Activated CD4-positive, CD25-positive, alpha-beta regulatory T cell (primary cell): Measurements from ENCODE around the gene LPXN.

Experiments
- DNase-seq, 4 experiments: peaks; one replicate each; lab custom pipeline; 2025; lab: John Stamatoyannopoulos, UW

Gene LPXN

GRCh38 chr11:58575377-58576020 is at the start of gene LPXN:
TSS of gene LPXN (minus strand) at chr11:58575856. CDS start at chr11:58575772, 84 bp downstream.
- peak in 1 of 4 experiments; percentile 18 for DNase-seq

DNA sequence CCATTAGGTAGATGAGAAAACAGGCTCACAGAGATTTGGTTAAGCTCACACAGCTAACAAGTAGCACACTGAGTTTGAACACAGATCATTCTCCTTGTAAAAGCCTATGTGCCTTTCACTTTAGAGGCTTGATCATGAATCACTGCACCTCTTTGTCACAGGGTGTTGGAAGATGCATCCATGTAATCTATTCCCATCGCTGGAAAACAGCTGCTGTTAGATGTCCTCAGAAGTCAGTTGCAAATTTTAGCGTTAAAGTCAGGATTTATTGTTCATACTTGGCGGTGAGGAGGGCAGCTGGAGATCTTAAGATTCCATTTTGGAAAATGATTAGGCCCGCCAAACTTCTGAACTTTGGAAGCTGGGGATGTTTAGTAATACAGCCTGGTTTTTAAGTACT is 49.4 kb upstream of the LPXN start:
- DNase-seq: no peak

DNA sequence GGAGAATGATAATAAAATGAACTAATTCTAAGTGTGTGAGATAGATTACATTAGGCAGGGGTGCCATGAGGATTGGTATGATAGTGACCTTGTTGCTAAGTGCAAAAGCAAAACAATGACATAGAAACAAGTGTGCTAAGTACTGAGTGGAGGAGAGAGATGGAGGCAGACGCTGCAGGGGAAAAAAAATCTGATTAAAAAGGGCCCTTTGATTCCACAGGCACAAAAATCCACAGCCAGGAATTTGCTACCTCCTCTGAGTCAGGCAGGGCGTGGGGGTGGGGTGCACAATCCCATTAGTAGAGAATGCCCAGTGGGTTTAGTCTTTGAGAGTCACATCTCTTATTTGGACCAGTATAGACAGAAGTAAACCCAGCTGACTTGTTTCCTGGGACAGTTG is 46.7 kb upstream of the LPXN start, which contains the start of gene CNTF:
TSS of gene CNTF (plus strand) at position 322 of the 400 bp plus-strand sequence. CDS start 88 bp downstream, outside the sequence.
- no peak for DNase-seq

DNA sequence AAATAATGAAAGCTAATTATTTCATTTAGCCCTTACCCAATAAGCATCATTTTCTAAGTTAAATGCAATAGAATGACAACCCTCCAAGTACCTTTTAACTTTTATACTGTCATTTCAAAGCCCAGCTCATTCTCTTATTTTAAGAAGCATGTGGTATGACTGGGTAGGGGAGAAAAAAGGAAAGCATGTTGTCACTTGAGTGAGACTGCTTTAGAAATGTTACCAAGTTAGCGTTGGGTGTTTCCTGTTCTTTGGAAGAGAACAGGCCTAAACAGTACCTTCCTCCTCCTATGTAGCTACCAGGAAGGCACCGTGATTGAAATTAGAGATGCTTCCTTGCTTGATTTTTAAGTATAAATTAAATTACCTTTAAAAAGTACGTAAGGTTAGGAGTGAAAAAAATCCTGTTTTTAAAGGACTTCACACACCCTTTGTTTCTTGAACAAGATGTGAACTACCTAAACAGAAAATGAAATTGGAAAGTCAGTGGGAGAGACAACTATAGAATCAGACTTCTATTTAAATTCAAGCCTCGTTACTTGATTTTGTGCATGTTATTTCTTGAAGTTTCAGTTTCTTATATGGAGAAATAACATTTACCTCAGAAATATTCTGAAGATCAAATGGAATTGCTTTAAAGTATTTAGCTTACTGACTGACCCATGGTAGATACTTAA is 46.1 kb upstream of the LPXN start:
- no peak for DNase-seq

- DNase-seq: no peak
These were observed 42.4 kb upstream of the LPXN start for GRCh38 chr11:58617976-58618557.

DNA sequence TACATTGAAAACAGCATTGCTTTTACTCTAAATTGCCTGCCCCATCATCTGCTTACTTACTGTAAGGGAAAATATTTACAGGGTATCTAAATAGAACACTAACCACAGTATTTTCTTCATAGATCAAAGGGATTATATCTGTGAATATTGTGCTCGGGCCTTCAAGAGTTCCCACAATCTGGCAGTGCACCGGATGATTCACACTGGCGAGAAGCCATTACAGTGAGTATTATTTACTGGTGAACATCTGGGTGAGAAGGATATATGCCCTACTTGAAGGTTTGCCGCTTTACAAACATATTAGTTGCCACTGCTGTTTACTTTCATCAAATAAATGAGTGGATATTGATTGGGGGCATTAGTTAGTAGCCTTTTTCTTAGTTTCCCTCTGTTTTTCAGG is 40.9 kb upstream of the LPXN start:
- DNase-seq: no peak

DNA sequence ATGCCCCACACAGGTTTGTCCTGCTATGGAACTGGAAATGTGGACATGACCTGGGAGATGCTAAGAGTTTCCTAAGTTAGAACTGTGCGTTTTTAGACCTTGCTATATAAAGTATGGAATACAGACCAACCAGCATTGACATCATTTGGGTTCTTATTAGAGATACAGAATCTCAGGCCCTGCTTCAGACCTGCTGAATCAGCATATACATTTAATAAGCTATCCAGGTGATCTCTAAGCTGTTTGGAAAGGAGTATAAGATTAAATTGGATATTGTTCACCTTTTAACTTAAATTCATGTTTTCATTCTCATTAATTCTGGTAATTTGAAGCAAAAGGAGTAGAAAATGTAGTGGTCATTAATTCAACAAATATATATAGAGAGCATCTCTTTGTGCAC is 39.9 kb upstream of the LPXN start:
- no peak for DNase-seq

DNA sequence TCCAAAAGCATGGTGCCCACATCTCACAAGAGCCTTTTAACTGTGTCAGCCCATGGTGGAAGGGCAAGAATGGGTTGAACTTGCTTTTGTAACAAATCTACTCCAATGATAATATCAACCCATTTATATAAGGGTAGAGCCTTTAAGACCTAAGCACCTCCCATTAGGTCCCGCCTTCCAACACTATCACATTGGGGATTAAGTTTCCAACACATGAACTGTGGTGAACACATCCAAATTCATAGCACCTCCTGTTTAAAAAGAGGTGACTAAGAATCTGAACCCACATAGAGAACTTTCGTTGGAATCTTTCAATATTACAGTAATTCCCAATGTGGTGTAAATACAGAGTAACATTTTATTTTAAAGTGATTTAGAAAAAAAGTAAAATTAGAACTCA is 37.6 kb upstream of the LPXN start:
- no peak for DNase-seq

GRCh38 chr11:58609723-58610122 is 34.1 kb upstream of the LPXN start:
- DNase-seq: no peak

- DNase-seq: no peak
These were observed 32.7 kb upstream of the LPXN start for GRCh38 chr11:58608331-58608730.

- no peak for DNase-seq
These were observed 31.5 kb upstream of the LPXN start for GRCh38 chr11:58606930-58607714.

GRCh38 chr11:58600510-58600909 is 24.9 kb upstream of the LPXN start:
- no peak for DNase-seq

DNA sequence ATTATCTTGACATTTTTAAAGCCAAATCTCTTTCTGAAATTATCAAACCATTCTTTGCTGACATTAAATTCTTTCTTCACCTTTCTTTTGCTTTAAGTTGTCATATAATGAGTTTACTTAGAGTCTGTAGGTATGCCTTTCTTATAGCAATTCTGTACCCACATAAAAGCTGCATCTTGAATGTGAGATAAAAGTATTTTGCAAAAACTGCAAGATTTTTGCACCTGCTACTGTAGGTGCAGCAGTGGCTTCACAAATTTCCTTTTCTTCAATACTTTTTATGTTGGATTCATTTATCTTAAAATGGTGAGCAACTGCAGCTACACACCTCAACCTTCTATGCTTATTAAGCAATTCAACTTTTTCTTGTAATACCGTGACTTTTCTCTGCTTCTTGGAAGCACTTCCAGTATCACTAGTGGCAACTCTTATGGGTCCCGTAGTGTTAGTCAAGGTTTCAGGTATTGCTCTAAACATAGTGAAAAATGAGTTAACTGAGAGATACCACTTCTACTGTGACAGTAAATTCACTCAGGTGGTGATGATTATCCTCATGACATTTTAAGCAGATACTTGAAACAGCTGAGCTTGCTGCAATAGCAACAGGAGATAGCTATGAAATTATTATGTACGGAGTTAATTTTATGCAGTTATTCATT is 22.0 kb upstream of the LPXN start:
- DNase-seq: no peak

- DNase-seq: no peak
These were observed 21.0 kb upstream of the LPXN start for GRCh38 chr11:58596621-58597020.

DNA sequence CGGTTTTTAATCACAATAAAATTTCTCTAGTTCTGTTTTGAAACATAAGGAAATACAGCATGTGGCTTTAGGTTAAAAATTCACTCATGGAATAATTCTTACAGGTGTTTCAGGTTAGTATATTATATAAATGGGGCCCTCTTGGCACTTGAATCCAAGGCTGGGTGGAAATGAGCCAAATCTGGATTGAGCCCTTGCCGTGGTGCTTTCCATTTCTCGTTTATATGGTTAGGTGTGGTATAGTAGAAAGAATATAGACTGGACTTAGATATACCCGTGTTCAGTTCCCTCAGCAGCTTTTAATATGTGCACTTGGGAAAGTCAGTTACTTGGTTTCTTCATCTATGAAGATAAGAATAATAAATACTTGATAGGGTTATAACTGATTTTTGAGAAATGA is 19.2 kb upstream of the LPXN start:
- no peak for DNase-seq

DNA sequence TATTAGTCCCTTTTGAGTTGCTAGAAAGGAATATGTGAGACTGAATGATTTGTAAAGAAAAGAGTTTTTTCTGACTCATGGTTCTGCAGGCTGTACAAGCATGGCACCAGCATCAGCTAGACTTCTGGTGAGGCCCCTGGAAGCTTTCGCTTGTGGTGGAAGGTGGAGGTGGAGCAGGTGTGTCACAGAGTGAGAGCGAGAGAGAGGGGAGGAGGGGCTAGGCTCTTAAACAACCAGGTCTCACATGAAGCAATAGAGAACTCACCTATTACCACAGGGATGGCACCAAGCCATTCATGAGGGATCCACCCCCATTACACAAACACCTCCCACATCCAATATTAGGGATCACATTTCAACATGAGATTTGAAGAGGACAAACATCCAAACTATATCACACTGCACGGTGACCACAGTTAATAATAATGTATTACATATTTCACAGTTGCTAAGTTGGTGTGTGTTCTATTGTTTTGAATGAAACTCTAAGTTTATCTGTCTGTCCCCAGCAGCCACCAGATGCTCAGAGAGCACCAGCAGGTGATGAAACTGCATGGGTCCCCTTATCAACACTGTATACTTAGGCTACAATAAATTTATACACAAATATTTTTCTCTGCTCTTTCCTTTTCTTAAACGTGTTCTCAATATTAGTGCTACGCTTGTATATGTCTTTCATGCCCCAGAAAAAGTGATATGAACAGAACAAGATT is 17.3 kb upstream of the LPXN start:
- peak in 2 of 4 experiments; percentile 10 to 27 for DNase-seq

DNA sequence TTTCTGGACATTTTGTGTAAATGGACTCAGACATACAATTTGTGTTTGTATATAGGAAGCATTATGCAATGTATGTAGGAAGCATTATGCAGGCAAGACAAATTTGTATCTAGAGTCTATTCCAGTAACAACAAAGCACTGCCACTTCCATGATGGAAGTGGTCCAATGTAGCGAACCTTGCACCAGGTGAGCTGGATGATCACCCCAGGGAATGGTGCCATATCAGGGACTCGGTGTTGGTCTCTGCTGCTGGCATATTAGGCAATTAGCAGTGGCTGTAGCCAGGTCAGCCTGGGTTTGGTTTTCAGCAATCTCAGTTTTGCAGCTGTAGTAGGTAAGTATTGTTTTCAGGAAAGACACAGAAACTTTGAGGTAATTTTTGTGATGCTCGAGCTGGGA is 16.0 kb upstream of the LPXN start:
- no peak for DNase-seq

DNA sequence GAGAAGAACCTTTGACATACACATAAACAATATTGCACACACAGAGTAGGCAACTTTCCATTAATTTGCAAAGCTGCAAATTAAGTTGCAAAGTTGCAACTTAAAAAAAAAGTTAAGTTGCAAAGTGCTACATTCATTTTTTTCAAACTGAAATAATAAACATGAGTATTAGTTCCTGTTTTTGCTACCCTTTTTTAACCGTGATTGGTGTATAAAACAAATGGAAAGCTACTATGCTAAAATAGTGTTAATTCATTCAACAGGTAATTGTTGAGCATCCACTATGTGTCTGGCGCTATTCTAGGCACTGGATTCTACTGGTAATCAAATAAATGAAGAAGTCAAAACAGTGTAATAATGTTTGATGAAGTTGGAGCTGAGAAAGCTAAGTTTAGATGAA is 11.3 kb upstream of the LPXN start:
- no peak for DNase-seq

- no peak for DNase-seq
These were observed 6.8 kb upstream of the LPXN start for GRCh38 chr11:58582437-58582836.

DNA sequence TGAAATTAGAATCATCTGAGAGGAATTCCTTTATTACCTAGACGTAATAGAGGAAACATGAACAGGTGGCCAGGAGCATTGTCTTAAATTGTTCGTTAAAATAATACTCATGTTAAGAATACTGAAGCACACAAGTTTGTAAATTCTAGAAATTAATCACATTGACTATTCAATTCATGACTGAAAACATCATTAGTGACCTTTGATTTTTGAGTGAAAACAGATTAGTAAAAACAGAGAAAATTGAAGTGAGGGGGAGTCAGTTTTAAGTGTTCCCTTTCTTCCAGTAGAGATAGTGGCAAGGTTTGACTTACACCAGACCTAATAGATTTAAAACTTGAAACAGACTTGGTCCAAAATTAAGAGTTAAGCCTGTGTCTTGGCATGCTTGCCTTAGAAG is 4.7 kb upstream of the LPXN start:
- DNase-seq: no peak
